ENCODE results near the gene DPP8. TPM values are rescaled to one million over a fixed set of nuclear protein-coding genes. Genes with fewer than 3 reads are reported as not detected.
"Not testable (repeated sequence)": the region's sequence is repeated elsewhere in the genome, so short reads cannot be mapped to it uniquely, and the experiment has no call there.

DPP8 gene
- total and polyA plus RNA-seq, 10 donors = 6.0 to 74.6 (median 53.2) TPM

GRCh38 chr15:65558997-65559760 lies 41.7 kb upstream of the DPP8 start:
- no peaks in the 10 kb centered on the region for H3K4me1 ChIP-seq
- no peak overlapping the region for H3K27ac ChIP-seq
- peaks cover 0 to 96% (median 40%) of the 10 kb centered on the region in 6 donors for H3K36me3 ChIP-seq
- TF ChIP-seq POLR2A (IDR thresholded peaks at IDR 0.05) (no peak), POLR2AphosphoS5 (IDR thresholded peaks at IDR 0.05) (no peak), CTCF (IDR thresholded peaks at IDR 0.05 in 8 of 11, conservative IDR thresholded peaks at IDR 0.05 in 3 of 11) (no peak)
- DNase-seq = no peak
- H3K9me3 ChIP-seq = no peaks in the 10 kb centered on the region
- WGBS, 5 donors = 86 to 95% (median 91%) methylated on average over 6 of the region's 6 CpGs
- intact Hi-C loops (cut with DNase I; ENCODE audit: low total_unique reads) = no loop called here
- H3K27me3 ChIP-seq (replicated peaks in 1 of 7) = no peaks in the 10 kb centered on the region
- H3K4me3 ChIP-seq = no peak overlapping the region

- Histone ChIP-seq H3K9me3 (no peaks in the 10 kb centered on the region), H3K27ac (no peak overlapping the region), H3K36me3 (peaks cover 0 to 96% (median 32%) of the 10 kb centered on the region in 6 donors), H3K4me3 (no peak overlapping the region), H3K27me3 (replicated peaks in 1 of 7) (no peaks in the 10 kb centered on the region), H3K4me1 (no peaks in the 10 kb centered on the region)
- WGBS, 5 donors = 88 to 93% (median 91%) methylated on average over 5 of the region's 5 CpGs
- intact Hi-C loops (cut with DNase I; ENCODE audit: low total_unique reads) = no loop called here
- DNase-seq = no peak
- no peak for TF ChIP-seq POLR2AphosphoS5 (IDR thresholded peaks at IDR 0.05)
- no peak for TF ChIP-seq POLR2A (IDR thresholded peaks at IDR 0.05)
- TF ChIP-seq CTCF (IDR thresholded peaks at IDR 0.05 in 8 of 11, conservative IDR thresholded peaks at IDR 0.05 in 3 of 11) = no peak
These were observed 40.8 kb upstream of the DPP8 start for GRCh38 chr15:65558336-65558735.

- Histone ChIP-seq H3K36me3 (peaks cover 0 to 83% (median 22%) of the 10 kb centered on the region in 6 donors), H3K9me3 (no peaks in the 10 kb centered on the region), H3K4me3 (no peak overlapping the region), H3K4me1 (no peaks in the 10 kb centered on the region), H3K27ac (no peak overlapping the region), H3K27me3 (replicated peaks in 1 of 7) (no peaks in the 10 kb centered on the region)
- intact Hi-C loops (cut with DNase I; ENCODE audit: low total_unique reads) = no loop called here
- no peak for DNase-seq
- WGBS, 5 donors = 95 to 97% (median 97%) methylated on average over 7 of the region's 7 CpGs
- TF ChIP-seq POLR2A (IDR thresholded peaks at IDR 0.05) (no peak), CTCF (IDR thresholded peaks at IDR 0.05 in 8 of 11, conservative IDR thresholded peaks at IDR 0.05 in 3 of 11) (no peak), POLR2AphosphoS5 (IDR thresholded peaks at IDR 0.05) (no peak)
These were observed 39.1 kb upstream of the DPP8 start for GRCh38 chr15:65556622-65557021.

GRCh38 chr15:65553691-65554090 lies 36.2 kb upstream of the DPP8 start:
- no peak for DNase-seq
- Histone ChIP-seq H3K4me3 (no peak overlapping the region), H3K4me1 (peaks cover 0 to 4% (median 0%) of the 10 kb centered on the region in 6 donors), H3K36me3 (peaks cover 0 to 58% (median 17%) of the 10 kb centered on the region in 6 donors), H3K27me3 (replicated peaks in 1 of 7) (no peaks in the 10 kb centered on the region), H3K27ac (no peak overlapping the region), H3K9me3 (no peaks in the 10 kb centered on the region)
- 94 to 99% (median 97%) methylated on average over 3 of the region's 3 CpGs for WGBS, 5 donors
- intact Hi-C loops (cut with DNase I; ENCODE audit: low total_unique reads) = no loop called here
- TF ChIP-seq POLR2AphosphoS5 (IDR thresholded peaks at IDR 0.05) (no peak), POLR2A (IDR thresholded peaks at IDR 0.05) (no peak)

- H3K4me3 ChIP-seq; H3K27ac ChIP-seq; H3K4me1 ChIP-seq; H3K27me3 ChIP-seq (replicated peaks in 1 of 7); DNase-seq; intact Hi-C loops (cut with DNase I; ENCODE audit: low total_unique reads); H3K9me3 ChIP-seq: not testable (repeated sequence)
- peaks cover 0 to 50% (median 17%) of the 10 kb centered on the region in 6 donors for H3K36me3 ChIP-seq
- WGBS, 5 donors = 97 to 99% (median 98%) methylated on average over 4 to 5 of the region's 6 CpGs
These were observed 35.4 kb upstream of the DPP8 start for GRCh38 chr15:65552851-65553250.
